ENCODE measurements around the gene HECW1. TPM values are rescaled to one million over a fixed set of nuclear protein-coding genes. Genes with fewer than 3 reads are reported as not detected.

HECW1 gene
- total RNA-seq, 4 donors from 2014 or later = 0.83 to 3.9 (median 2.7) TPM; not detected in 1

DNA sequence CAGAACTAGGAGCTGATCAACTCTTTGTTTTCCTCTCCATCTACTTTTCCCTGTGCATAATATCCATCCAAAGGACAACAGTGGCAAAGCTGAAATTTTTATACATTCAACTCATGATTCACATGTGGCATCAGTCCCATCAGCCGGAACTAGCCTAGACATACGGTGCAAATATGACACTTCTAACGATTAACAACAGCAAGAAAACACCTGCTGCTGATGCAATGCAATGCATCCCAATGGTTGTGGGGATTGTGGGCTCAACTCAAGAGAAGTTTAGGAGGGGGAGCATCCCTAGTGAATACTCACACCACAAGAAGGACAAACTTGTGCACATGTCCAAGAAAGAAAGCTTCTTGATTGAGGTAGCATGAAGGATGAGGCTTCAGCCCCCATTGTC lies 449.9 kb downstream of the HECW1 start:
- Histone ChIP-seq H3K4me1 (no peaks in the 10 kb centered on the region), H3K27me3 (no peaks in the 10 kb centered on the region), H3K36me3 (no peaks in the 10 kb centered on the region), H3K27ac (no peak overlapping the region), H3K9me3 (no peaks in the 10 kb centered on the region), H3K4me3 (no peak overlapping the region)
- DNase-seq = no peak
- TF ChIP-seq POLR2A (IDR thresholded peaks at IDR 0.05) (no peak), CTCF (IDR thresholded peaks at IDR 0.05) (no peak)

GRCh38 chr7:43565786-43566185 lies 453.3 kb downstream of the HECW1 start:
- TF ChIP-seq POLR2A (IDR thresholded peaks at IDR 0.05) (no peak), CTCF (IDR thresholded peaks at IDR 0.05) (no peak)
- Histone ChIP-seq H3K27me3 (no peaks in the 10 kb centered on the region), H3K27ac (no peak overlapping the region), H3K4me1 (no peaks in the 10 kb centered on the region), H3K36me3 (no peaks in the 10 kb centered on the region), H3K4me3 (no peak overlapping the region), H3K9me3 (no peaks in the 10 kb centered on the region)
- DNase-seq = no peak

- H3K36me3 ChIP-seq = no peaks in the 10 kb centered on the region
- H3K9me3 ChIP-seq = no peaks in the 10 kb centered on the region
- TF ChIP-seq CTCF (IDR thresholded peaks at IDR 0.05) = no peak
- no peak for TF ChIP-seq POLR2A (IDR thresholded peaks at IDR 0.05)
- H3K27me3 ChIP-seq = no peaks in the 10 kb centered on the region
- H3K27ac ChIP-seq = no peak overlapping the region
- no peak for DNase-seq
- no peaks in the 10 kb centered on the region for H3K4me1 ChIP-seq
- H3K4me3 ChIP-seq = no peak overlapping the region
Measured at GRCh38 chr7:43568529-43568928, 456.1 kb downstream of the HECW1 start.

DNA sequence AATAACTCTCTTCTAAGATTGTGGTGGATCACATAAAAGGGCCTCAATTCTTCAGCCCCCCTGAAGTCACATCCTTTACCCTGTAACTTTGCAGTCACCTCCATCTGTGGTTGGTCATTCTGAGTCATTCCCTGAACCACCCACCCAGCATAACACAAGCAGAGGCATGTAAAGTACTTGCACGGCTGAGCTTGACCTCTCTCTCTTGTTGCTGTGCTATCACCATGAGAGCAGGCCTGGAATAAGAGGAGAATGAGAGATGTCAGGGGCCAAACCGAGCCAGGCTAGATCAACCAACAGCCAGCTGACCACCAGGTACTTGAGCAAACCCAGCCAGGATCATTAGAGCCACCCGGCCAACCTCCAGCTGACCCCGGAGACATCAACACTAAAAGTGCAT lies 457.0 kb downstream of the HECW1 start:
- TF ChIP-seq CTCF (IDR thresholded peaks at IDR 0.05) = no peak
- TF ChIP-seq POLR2A (IDR thresholded peaks at IDR 0.05) = no peak
- Histone ChIP-seq H3K4me3 (no peak overlapping the region), H3K4me1 (no peaks in the 10 kb centered on the region), H3K27me3 (no peaks in the 10 kb centered on the region), H3K36me3 (no peaks in the 10 kb centered on the region), H3K9me3 (no peaks in the 10 kb centered on the region), H3K27ac (no peak overlapping the region)
- no peak for DNase-seq

- Histone ChIP-seq H3K27ac (no peak overlapping the region), H3K4me3 (no peak overlapping the region), H3K9me3 (no peaks in the 10 kb centered on the region), H3K27me3 (no peaks in the 10 kb centered on the region), H3K4me1 (no peaks in the 10 kb centered on the region), H3K36me3 (no peaks in the 10 kb centered on the region)
- no peak for TF ChIP-seq POLR2A (IDR thresholded peaks at IDR 0.05)
- no peak for TF ChIP-seq CTCF (IDR thresholded peaks at IDR 0.05)
- DNase-seq = no peak
Measured at GRCh38 chr7:43570688-43571365, 458.4 kb downstream of the HECW1 start.
